Spinal cord (tissue), 10 donors: ENCODE results near the gene PDK2. TPM values are rescaled to one million over a fixed set of nuclear protein-coding genes. Genes with fewer than 3 reads are reported as not detected.

Experiments used
- DNase-seq, 6 donors: peaks; one replicate each; pipeline versions ENCODE4 v3.0.0 to v3.0.0-alpha.2; 2013 to 2015; ENCODE audit warnings: low spot score in 6 of 6, low read depth in 4 of 6
- H3K27ac ChIP-seq: one replicate; pipeline ENCODE4 v1.5.1; 2013; ENCODE audit warnings: low read depth, low read length, control low read depth
- H3K27me3 ChIP-seq: one replicate; pipeline ENCODE4 v1.6.1; 2013; ENCODE audit warnings: low read length; ENCODE audit not compliant: control insufficient read depth, insufficient read depth
- H3K36me3 ChIP-seq: one replicate; pipeline ENCODE4 v1.6.1; 2013; ENCODE audit warnings: low read length; ENCODE audit not compliant: control insufficient read depth, insufficient read depth
- H3K4me1 ChIP-seq: one replicate; pipeline ENCODE4 v1.6.1; 2013; ENCODE audit warnings: low read length; ENCODE audit not compliant: control insufficient read depth, insufficient read depth
- H3K4me3 ChIP-seq: one replicate; pipeline ENCODE4 v1.5.1; 2013; ENCODE audit warnings: low read depth, low read length, control low read depth
- H3K9me3 ChIP-seq: one replicate; pipeline ENCODE4 v1.6.1; 2013; ENCODE audit warnings: low read length; ENCODE audit not compliant: control insufficient read depth, insufficient read depth
- WGBS: methylation state at CpG from one replicate; pipeline ENCODE4 v1.1.5; 2013; ENCODE audit warnings: missing lambda C conversion rate; ENCODE audit not compliant: insufficient coverage; 5-methylcytosine and 5-hydroxymethylcytosine counted together
- polyA plus RNA-seq, 2 donors: library from polyadenylated mRNA; unstranded; fragments of 120-200 nt; gene quantifications; one replicate each; pipeline ENCODE4 v1.2.1, GENCODE V29; 2013; ENCODE audit not compliant: insufficient read length in 2 of 2
- total RNA-seq, 2 donors: library from RNA; depleted of rRNA in 1 of 2; stranded (reverse); fragments of 120-200 nt in 1 of 2; fragments of >200 nt in 1 of 2; gene quantifications; one replicate each; pipeline versions ENCODE4 v1.2.3 to v1.2.4, GENCODE V29; 2013 to 2014
- donor health status: healthy.

Gene PDK2
- total and polyA plus RNA-seq, 4 donors, result 14.7 to 56.1 (median 42.7) TPM

DNA sequence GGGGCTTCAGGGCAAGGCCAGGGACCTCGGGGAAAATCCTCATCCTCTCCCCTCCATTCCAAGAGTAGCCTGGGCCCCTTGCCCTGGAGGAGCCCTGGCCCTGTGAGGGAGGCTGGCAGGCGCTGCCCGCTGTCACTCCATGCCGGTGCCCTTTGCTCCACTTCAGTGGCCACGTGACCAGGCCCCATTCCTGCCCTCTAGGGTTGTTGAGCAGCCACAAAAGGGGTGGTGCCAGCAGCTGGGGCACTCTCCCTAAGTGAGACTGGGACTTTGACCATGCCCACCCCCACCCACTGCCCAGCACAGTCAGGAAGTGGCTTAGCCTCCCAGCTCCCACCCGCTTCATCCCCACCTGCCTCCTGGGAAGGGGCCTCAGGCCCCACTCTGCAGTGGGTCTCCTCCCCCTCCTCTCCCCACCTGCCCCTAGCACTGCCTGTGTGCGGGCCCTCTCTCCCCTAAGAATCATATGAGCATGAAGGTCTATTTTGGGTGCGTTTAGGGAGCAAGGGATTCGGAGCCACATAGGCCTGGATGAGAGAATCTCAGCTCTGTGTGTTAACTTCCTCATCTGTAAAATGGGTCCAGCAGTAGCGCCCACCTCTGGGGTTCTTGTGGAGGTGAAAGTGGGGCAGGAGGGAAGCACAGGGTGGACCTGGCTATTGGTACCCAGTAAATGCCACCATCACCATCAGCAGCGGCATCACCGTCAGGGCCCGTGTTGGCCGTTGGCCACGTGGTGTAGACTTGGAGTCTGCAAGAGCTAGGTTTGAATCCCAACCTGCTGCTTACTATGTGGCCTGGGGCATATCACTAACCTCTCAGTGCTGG is 7.2 kb downstream of the PDK2 start:
- Histone ChIP-seq H3K27ac (peak overlapping the region; percentile 84), H3K4me1 (peaks cover 18% of the 10 kb centered on the region), H3K27me3 (no peaks in the 10 kb centered on the region), H3K4me3 (no peak overlapping the region), H3K36me3 (peaks cover 76% of the 10 kb centered on the region), H3K9me3 (no peaks in the 10 kb centered on the region)
- DNase-seq, result no peak
- 75% methylated on average over 11 of the region's 15 CpGs for WGBS

- no peaks in the 10 kb centered on the region for H3K27me3 ChIP-seq
- no peak overlapping the region for H3K4me3 ChIP-seq
- 60% methylated on average over 2 of the region's 2 CpGs for WGBS
- H3K36me3 ChIP-seq, result peaks cover 76% of the 10 kb centered on the region
- H3K27ac ChIP-seq, result no peak overlapping the region
- H3K9me3 ChIP-seq, result no peaks in the 10 kb centered on the region
- H3K4me1 ChIP-seq, result peaks cover 18% of the 10 kb centered on the region
- DNase-seq, result no peak
These were observed 8.1 kb downstream of the PDK2 start for GRCh38 chr17:50103252-50103651.

DNA sequence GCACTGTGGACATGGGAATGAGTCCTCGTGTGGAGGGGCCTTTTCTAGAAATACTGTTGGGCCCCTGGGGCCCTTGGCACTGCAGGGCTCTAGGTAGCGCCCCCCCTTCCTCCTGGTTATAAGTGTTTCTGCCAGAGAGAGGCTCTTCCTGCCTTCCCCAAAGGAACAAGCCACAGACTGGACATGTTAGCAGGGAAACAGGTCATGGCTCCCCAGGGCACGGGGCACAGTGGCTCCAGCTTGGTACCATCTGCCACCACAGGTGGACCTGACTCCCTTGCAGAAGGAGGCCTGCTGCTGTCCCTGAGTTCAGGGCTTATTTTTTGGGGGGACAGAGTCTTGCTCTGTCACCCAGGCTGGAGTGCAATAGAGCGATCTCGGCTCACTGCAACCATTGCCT is 8.8 kb downstream of the PDK2 start:
- no peak overlapping the region for H3K27ac ChIP-seq
- no peak for DNase-seq
- peaks cover 18% of the 10 kb centered on the region for H3K4me1 ChIP-seq
- H3K27me3 ChIP-seq, result no peaks in the 10 kb centered on the region
- peaks cover 76% of the 10 kb centered on the region for H3K36me3 ChIP-seq
- H3K9me3 ChIP-seq, result no peaks in the 10 kb centered on the region
- WGBS, result 86% methylated on average over 4 of the region's 5 CpGs
- H3K4me3 ChIP-seq, result no peak overlapping the region

- no peak for DNase-seq
- 92% methylated on average over 8 of the region's 21 CpGs for WGBS
- H3K27ac ChIP-seq, result no peak overlapping the region
- no peaks in the 10 kb centered on the region for H3K27me3 ChIP-seq
- H3K4me3 ChIP-seq, result no peak overlapping the region
- peaks cover 17% of the 10 kb centered on the region for H3K4me1 ChIP-seq
- H3K36me3 ChIP-seq, result peaks cover 83% of the 10 kb centered on the region
- H3K9me3 ChIP-seq, result no peaks in the 10 kb centered on the region
These were observed 10.7 kb downstream of the PDK2 start for GRCh38 chr17:50105811-50106210.

GRCh38 chr17:50106393-50107131 is 11.4 kb downstream of the PDK2 start:
- DNase-seq, result no peak
- no peaks in the 10 kb centered on the region for H3K27me3 ChIP-seq
- H3K4me1 ChIP-seq, result peaks cover 16% of the 10 kb centered on the region
- no peak overlapping the region for H3K4me3 ChIP-seq
- H3K36me3 ChIP-seq, result peaks cover 84% of the 10 kb centered on the region
- WGBS, result 64% methylated on average over 7 of the region's 13 CpGs
- H3K27ac ChIP-seq, result no peak overlapping the region
- no peaks in the 10 kb centered on the region for H3K9me3 ChIP-seq

- peaks cover 16% of the 10 kb centered on the region for H3K4me1 ChIP-seq
- no peak overlapping the region for H3K4me3 ChIP-seq
- H3K27ac ChIP-seq, result no peak overlapping the region
- no peaks in the 10 kb centered on the region for H3K27me3 ChIP-seq
- 96% methylated on average over 4 of the region's 10 CpGs for WGBS
- no peak for DNase-seq
- no peaks in the 10 kb centered on the region for H3K9me3 ChIP-seq
- peaks cover 85% of the 10 kb centered on the region for H3K36me3 ChIP-seq
These were observed 12.8 kb downstream of the PDK2 start for GRCh38 chr17:50107790-50108414.

GRCh38 chr17:50108556-50108955 is 13.4 kb downstream of the PDK2 start:
- Histone ChIP-seq H3K9me3 (no peaks in the 10 kb centered on the region), H3K27ac (no peak overlapping the region), H3K4me3 (no peak overlapping the region), H3K4me1 (peaks cover 16% of the 10 kb centered on the region), H3K27me3 (no peaks in the 10 kb centered on the region), H3K36me3 (peaks cover 88% of the 10 kb centered on the region)
- no peak for DNase-seq
- whole genome bisulfite sequencing, result 90% methylated on average over 6 of the region's 9 CpGs

DNA sequence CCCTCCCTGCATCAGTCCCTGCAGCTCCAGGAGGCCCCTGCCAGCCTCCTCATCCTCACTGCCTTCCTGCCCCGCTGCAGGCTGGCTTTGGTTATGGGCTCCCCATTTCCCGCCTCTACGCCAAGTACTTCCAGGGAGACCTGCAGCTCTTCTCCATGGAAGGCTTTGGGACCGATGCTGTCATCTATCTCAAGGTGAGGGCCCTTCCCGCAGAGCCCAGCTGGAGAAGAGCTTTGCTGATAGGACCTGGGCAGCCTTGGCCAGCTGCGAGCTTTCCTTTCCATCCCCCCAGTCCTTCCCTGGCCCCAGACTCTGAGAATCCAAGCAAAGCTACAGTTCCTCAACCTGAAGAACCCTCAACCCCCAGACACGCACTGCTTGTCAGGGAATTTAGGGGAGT is 14.1 kb downstream of the PDK2 start:
- Histone ChIP-seq H3K27ac (no peak overlapping the region), H3K9me3 (no peaks in the 10 kb centered on the region), H3K4me1 (peaks cover 16% of the 10 kb centered on the region), H3K27me3 (no peaks in the 10 kb centered on the region), H3K36me3 (peaks cover 88% of the 10 kb centered on the region), H3K4me3 (no peak overlapping the region)
- 89% methylated on average over 5 of the region's 7 CpGs for WGBS
- DNase-seq, result no peak

GRCh38 chr17:50109785-50110184 is 14.6 kb downstream of the PDK2 start:
- Histone ChIP-seq H3K4me1 (peaks cover 16% of the 10 kb centered on the region), H3K27me3 (no peaks in the 10 kb centered on the region), H3K27ac (no peak overlapping the region), H3K4me3 (no peak overlapping the region), H3K9me3 (no peaks in the 10 kb centered on the region), H3K36me3 (peaks cover 85% of the 10 kb centered on the region)
- DNase-seq, result no peak
- WGBS, result 83% methylated on average over 16 of the region's 19 CpGs
